Activated T-cell treated with anti-CD3 and anti-CD28 coated beads for 1 hour (primary cell): ENCODE results near the gene NPC2.
"Not testable (repeated sequence)": the region's sequence is repeated elsewhere in the genome, so short reads cannot be mapped to it uniquely, and the experiment has no call there.

Experiments used
- DNase-seq: peaks from one replicate; pipeline ENCODE4 v3.0.0-alpha.2; 2020; ENCODE audit warnings: low read depth

Gene NPC2

GRCh38 chr14:74469548-74470518 lies 23.3 kb downstream of the NPC2 start:
- no peak for DNase-seq

DNA sequence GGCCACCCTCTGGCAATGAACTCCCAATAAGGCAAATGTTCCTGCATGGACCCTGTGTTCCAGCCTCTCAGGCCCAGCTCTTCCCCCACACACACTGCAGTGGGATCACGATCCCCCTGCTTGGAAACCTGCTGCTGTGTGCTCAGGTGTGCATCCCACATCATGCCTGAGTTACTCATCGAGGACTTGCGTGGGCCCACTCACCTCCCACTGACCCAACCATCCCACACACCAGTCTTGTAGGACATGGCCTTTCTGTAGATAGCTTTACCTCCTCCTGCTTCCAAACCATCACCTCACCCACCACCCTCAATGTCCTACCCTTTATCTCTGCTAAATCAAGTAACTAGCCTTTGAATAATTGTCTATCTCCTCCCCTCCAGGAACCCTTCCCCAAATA lies 24.6 kb downstream of the NPC2 start:
- no peak for DNase-seq

GRCh38 chr14:74465335-74465734 lies 27.8 kb downstream of the NPC2 start:
- DNase-seq: no peak

GRCh38 chr14:74464785-74465184 lies 28.3 kb downstream of the NPC2 start:
- no peak for DNase-seq

GRCh38 chr14:74463697-74464096 lies 29.4 kb downstream of the NPC2 start:
- no peak for DNase-seq

GRCh38 chr14:74462993-74463392 lies 30.1 kb downstream of the NPC2 start:
- no peak for DNase-seq

- no peak for DNase-seq
Measured at GRCh38 chr14:74459976-74460375, 33.1 kb downstream of the NPC2 start.

- DNase-seq: peak; percentile 11
Measured at GRCh38 chr14:74459289-74459946, 33.7 kb downstream of the NPC2 start.

DNA sequence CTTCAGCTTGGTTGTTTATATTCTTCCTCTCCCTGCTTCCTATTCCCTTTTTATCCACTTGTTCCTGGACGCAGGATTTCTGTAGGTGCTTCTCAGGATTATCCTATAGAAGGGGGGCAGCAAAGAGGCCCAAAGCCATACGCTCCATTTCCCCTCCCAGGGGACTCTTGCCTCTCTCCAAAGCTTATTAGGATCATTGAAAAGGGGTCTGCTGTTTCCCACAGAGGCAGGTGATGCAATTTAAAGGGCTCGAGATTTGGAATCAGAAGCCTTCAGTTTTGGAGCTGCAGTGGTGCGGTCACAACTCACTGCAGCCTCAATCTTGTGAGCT lies 35.6 kb downstream of the NPC2 start:
- DNase-seq: no peak

GRCh38 chr14:74456684-74457564 lies 36.2 kb downstream of the NPC2 start:
- DNase-seq: no peak

GRCh38 chr14:74454397-74454796 lies 38.7 kb downstream of the NPC2 start:
- DNase-seq: not testable (repeated sequence)

DNA sequence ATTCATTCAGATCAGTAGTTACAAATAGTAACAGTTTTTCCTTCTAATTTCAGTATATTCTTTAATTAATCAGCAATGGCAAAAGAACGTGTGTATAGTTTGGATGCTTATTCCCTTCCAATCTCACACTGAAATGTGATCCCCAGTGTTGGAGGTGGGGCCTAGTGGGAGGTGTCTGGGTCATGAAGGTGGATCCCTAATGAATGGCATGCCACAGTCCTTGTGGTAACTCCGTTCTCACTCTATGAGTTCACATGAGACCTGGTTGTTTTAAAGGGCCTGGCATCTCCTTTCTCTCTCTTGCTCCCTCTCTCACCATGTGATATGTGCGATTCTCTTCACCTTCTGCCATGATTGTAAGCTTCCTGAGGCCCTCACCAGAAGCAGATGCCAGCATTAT lies 48.2 kb downstream of the NPC2 start:
- DNase-seq: no peak

- DNase-seq: no peak
Measured at GRCh38 chr14:74442757-74443156, 50.3 kb downstream of the NPC2 start.

- no peak for DNase-seq
Measured at GRCh38 chr14:74441113-74441512, 52.0 kb downstream of the NPC2 start.

GRCh38 chr14:74438351-74438915 lies 54.7 kb downstream of the NPC2 start:
- DNase-seq: no peak

DNA sequence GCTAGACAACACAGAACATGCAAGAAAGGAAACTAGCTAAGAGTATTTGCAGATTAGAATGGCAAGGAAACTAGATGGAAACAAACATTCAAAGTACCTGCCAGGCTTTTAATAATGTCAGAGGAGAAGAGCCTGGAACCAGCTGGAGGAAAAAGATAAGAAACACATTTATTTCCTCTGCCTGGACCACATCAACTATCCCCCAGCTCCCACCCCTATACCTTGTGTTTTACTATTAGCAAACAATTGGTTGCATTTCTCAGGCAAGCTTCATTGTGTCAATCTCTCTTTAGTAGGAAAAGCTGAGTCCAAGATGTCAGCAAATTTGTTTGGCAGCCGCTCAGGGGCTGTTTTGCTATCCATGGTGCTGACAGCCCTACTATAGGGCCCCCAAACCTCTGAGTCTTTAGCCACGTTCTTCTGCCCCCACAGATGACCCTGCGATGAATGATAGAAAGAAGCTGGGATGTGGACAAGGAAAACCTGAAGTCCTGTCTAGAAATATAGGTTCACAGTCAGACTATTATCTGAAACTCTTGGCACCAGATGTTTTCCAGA lies 55.5 kb downstream of the NPC2 start:
- no peak for DNase-seq

DNA sequence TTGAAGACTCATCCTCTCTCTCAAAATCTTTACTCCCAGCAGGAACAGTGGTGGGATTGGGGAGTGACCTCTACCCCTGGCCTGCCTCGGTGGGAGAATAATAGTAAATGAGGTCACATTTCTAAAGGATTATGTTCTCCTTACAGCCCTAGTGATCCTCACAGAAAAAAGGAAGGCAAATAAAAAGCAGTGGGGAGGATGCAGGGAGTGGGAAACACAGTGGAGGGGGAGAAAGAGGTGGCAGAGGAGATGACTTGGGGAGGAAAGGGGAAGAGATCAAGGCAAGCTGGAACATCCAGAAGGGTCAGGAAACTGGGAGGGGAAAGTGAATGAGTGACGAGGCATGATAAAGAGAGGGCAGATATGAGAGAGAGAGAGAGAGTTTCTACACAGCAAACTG lies 58.8 kb downstream of the NPC2 start:
- no peak for DNase-seq

GRCh38 chr14:74429991-74430390 lies 63.1 kb downstream of the NPC2 start:
- DNase-seq: no peak
